B cell (primary cell): ENCODE measurements around the gene RAPH1. TPM values are rescaled to one million over a fixed set of nuclear protein-coding genes. Genes with fewer than 3 reads are reported as not detected.

Experiments
- ATAC-seq: fragments of 200-7000 bp; cut with Tn5 transposase; one replicate; pipeline ENCODE4 v1.10.0; 2021; ENCODE audit warnings: low read depth, mild to moderate bottlenecking, moderate number of reproducible peaks, moderate library complexity
- CTCF ChIA-PET: fragments of 350-600 bp; sonication (Branson Sonifier 250); formaldehyde crosslinking; loops from one replicate; lab custom pipeline; 2021; ENCODE audit warnings: antibody characterized with exemption, inconsistent platforms; lab: Charles Lee
- POLR2A ChIA-PET: fragments of 350-600 bp; sonication (Branson Sonifier 250); formaldehyde crosslinking; loops from one replicate; lab custom pipeline; 2021; ENCODE audit warnings: antibody characterized with exemption; lab: Charles Lee
- DNase-seq: peaks from one replicate; pipeline ENCODE4 v3.0.0; 2013
- H2AFZ ChIP-seq: 2 replicates; pipeline ENCODE4 v1.6.1; 2012; ENCODE audit warnings: mild to moderate bottlenecking, low read depth, low read length; ENCODE audit not compliant: insufficient read depth, poor library complexity, severe bottlenecking
- H3K27ac ChIP-seq, 2 donors: 1 replicate in 1 of 2; 2 replicates in 1 of 2; pipeline ENCODE4 v1.5.1; 2012 to 2013; ENCODE audit warnings: low read length in 2 of 2, mild to moderate bottlenecking in 2 of 2, moderate library complexity in 1 of 2
- H3K27me3 ChIP-seq, 4 experiments: fragments of 200-600 bp in 1 of 4; sonication (generic) in 1 of 4; replicated peaks in 1 of 4; 1 replicate in 2 of 4; 2 replicates in 2 of 4; pipeline versions ENCODE4 v1.6.1 to v1.7.0; 2013 to 2016; ENCODE audit warnings: low read length in 3 of 4, mild to moderate bottlenecking in 2 of 4, mixed read lengths in 1 of 4, moderate library complexity in 1 of 4; ENCODE audit not compliant: insufficient read depth in 4 of 4, control insufficient read depth in 3 of 4; ENCODE audit errors: control extremely low read depth in 1 of 4
- H3K36me3 ChIP-seq, 2 experiments: replicated peaks in 1 of 2; 1 replicate in 1 of 2; 2 replicates in 1 of 2; pipeline versions ENCODE4 v1.6.1 to v1.7.1; 2013; ENCODE audit warnings: low read length in 1 of 2; ENCODE audit not compliant: insufficient read depth in 2 of 2, control insufficient read depth in 1 of 2; ENCODE audit errors: control extremely low read depth in 1 of 2, extremely low read depth in 1 of 2
- H3K4me1 ChIP-seq, 2 donors: fragments of 200-600 bp in 1 of 2; sonication (generic) in 1 of 2; 1 replicate in 1 of 2; 2 replicates in 1 of 2; pipeline versions ENCODE4 v1.5.1 to v1.6.1; 2013 to 2017; ENCODE audit warnings: low read length in 2 of 2; ENCODE audit not compliant: control insufficient read depth in 2 of 2, insufficient read depth in 2 of 2
- H3K4me2 ChIP-seq: replicated peaks from 2 replicates; pipeline ENCODE3; 2012; ENCODE audit warnings: mild to moderate bottlenecking, low read depth, low read length; ENCODE audit not compliant: poor library complexity, severe bottlenecking
- H3K4me3 ChIP-seq, 5 experiments: fragments of 200-600 bp in 1 of 5; sonication (generic) in 1 of 5; 1 replicate in 3 of 5; 2 replicates in 2 of 5; pipeline versions ENCODE4 v1.5.1 to v1.7.0; 2011 to 2016; ENCODE audit warnings: low read length in 4 of 5, mild to moderate bottlenecking in 4 of 5, low read depth in 2 of 5, control low read depth in 1 of 5, moderate library complexity in 1 of 5; ENCODE audit not compliant: insufficient read depth in 1 of 5; ENCODE audit errors: control extremely low read depth in 1 of 5, extremely low read depth in 1 of 5
- H3K79me2 ChIP-seq: fragments of 200-600 bp; sonication (generic); one replicate; pipeline ENCODE4 v1.6.0; 2016; ENCODE audit warnings: low read length; ENCODE audit not compliant: control insufficient read depth, insufficient read depth
- H3K9ac ChIP-seq: fragments of 200-600 bp; sonication (generic); 2 replicates; pipeline ENCODE4 v1.6.1; 2017; ENCODE audit warnings: mild to moderate bottlenecking, low read length, moderate library complexity
- H3K9me3 ChIP-seq, 3 donors: one replicate each; pipeline versions ENCODE4 v1.6.1 to v1.7.1; 2013; ENCODE audit warnings: low read length in 2 of 3; ENCODE audit not compliant: control insufficient read depth in 2 of 3, insufficient read depth in 1 of 3; ENCODE audit errors: control extremely low read depth in 1 of 3
- H4K20me1 ChIP-seq: 2 replicates; pipeline ENCODE4 v1.6.0; 2012; ENCODE audit warnings: mild to moderate bottlenecking, low read length; ENCODE audit not compliant: insufficient read depth, control insufficient read depth, poor library complexity, severe bottlenecking
- H3K27ac Mint-ChIP-seq: one replicate; pipeline ENCODE4 v1.8.0; 2021; ENCODE audit warnings: mixed read lengths
- H3K27me3 Mint-ChIP-seq: one replicate; pipeline ENCODE4 v1.8.0; 2021; ENCODE audit warnings: mixed read lengths
- H3K4me1 Mint-ChIP-seq: one replicate; pipeline ENCODE4 v1.8.0; 2021; ENCODE audit warnings: mixed read lengths
- H3K4me3 Mint-ChIP-seq: one replicate; pipeline ENCODE4 v1.8.0; 2021; ENCODE audit warnings: mixed read lengths
- H3K9me3 Mint-ChIP-seq: one replicate; pipeline ENCODE4 v1.8.0; 2022; ENCODE audit warnings: mixed read lengths; ENCODE audit not compliant: insufficient read depth
- EZH2 ChIP-seq: IDR thresholded peaks from 2 replicates; pipeline ENCODE4 v1.6.1; 2012; ENCODE audit warnings: borderline replicate concordance, low read depth, mild to moderate bottlenecking, moderate library complexity, low read length; ENCODE audit not compliant: insufficient read depth, poor library complexity, severe bottlenecking
- WGBS: methylation state at CpG from one replicate; pipeline ENCODE4 v1.1.5; 2013; ENCODE audit warnings: missing lambda C conversion rate; ENCODE audit not compliant: insufficient coverage; 5-methylcytosine and 5-hydroxymethylcytosine counted together
- intact Hi-C: fragments of 100-400 bp; cut with micrococcal nuclease; formaldehyde crosslinking; loops from one replicate; pipeline ENCODE4 v1.10.0; 2022
- polyA plus RNA-seq: library from polyadenylated mRNA; depleted of rRNA; stranded (reverse); fragments of >200 nt; gene quantifications from 2 replicates; pipeline ENCODE4 v1.2.3, GENCODE V29; 2012
- total RNA-seq, 2 donors: library from RNA; stranded (reverse); fragments of 120-200 nt in 1 of 2; gene quantifications; 1 replicate in 1 of 2; 2 replicates in 1 of 2; pipeline versions ENCODE4 v1.2.3 to v1.2.4, GENCODE V29; 2013 to 2022
- TF ChIP-seq, protein P1 (sequence below): fragments of 200-600 bp; IDR thresholded peaks from one replicate; pipeline ENCODE4 v1.8.0; 2022; ENCODE audit warnings: antibody characterized with exemption, mild to moderate bottlenecking

The RAPH1 gene
- total and polyA plus RNA-seq, 2 donors (not counting 1 experiment from before 2014, with no cell fraction given) = 0.13 TPM; not detected in 1

DNA sequence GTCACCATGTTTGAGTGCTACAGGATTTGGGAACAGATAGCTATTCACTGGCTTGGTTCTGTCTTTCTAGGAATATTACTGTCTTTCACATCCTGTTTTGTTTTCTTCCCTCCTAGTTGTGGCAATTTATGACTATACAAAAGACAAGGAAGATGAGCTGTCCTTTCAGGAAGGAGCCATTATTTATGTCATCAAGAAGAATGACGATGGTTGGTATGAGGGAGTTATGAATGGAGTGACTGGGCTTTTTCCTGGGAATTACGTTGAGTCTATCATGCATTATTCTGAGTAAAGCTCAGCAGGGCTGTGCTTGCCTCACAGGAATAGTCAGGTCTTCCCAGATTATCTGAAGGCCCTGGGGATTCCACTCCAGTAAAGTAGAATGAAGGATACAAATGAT lies 108.0 kb downstream of the RAPH1 start:
- DNase-seq (no peak), ATAC-seq (no peak)
- no peak overlapping the region for H3K4me3 Mint-ChIP-seq
- no peak overlapping the region for H2AFZ ChIP-seq
- no peak overlapping the region for H3K9ac ChIP-seq
- TF ChIP-seq, protein P1, sequence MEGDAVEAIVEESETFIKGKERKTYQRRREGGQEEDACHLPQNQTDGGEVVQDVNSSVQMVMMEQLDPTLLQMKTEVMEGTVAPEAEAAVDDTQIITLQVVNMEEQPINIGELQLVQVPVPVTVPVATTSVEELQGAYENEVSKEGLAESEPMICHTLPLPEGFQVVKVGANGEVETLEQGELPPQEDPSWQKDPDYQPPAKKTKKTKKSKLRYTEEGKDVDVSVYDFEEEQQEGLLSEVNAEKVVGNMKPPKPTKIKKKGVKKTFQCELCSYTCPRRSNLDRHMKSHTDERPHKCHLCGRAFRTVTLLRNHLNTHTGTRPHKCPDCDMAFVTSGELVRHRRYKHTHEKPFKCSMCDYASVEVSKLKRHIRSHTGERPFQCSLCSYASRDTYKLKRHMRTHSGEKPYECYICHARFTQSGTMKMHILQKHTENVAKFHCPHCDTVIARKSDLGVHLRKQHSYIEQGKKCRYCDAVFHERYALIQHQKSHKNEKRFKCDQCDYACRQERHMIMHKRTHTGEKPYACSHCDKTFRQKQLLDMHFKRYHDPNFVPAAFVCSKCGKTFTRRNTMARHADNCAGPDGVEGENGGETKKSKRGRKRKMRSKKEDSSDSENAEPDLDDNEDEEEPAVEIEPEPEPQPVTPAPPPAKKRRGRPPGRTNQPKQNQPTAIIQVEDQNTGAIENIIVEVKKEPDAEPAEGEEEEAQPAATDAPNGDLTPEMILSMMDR = no peak
- no peak for TF ChIP-seq EZH2
- peaks cover 0 to 4% of the 10 kb centered on the region in 2 experiments for H3K36me3 ChIP-seq
- no peaks in the 10 kb centered on the region for H3K4me1 ChIP-seq
- ChIA-PET POLR2A (no interaction called here), CTCF (interaction anchor here (1.0 kb wide), 1 partner anchor 96 kb away, joined by 3 read pairs; no protein-coding TSS in a partner anchor)
- H3K27me3 Mint-ChIP-seq = no peaks in the 10 kb centered on the region
- no peak overlapping the region for H3K27ac Mint-ChIP-seq
- H3K9me3 ChIP-seq = no peaks in the 10 kb centered on the region
- no peaks in the 10 kb centered on the region for H3K27me3 ChIP-seq
- H4K20me1 ChIP-seq = no peaks in the 10 kb centered on the region
- no peaks in the 10 kb centered on the region for H3K4me1 Mint-ChIP-seq
- no peak overlapping the region for H3K27ac ChIP-seq
- no peaks in the 10 kb centered on the region for H3K9me3 Mint-ChIP-seq
- intact Hi-C loops = no loop called here
- 100% methylated on average over 2 of the region's 2 CpGs for WGBS
- H3K4me3 ChIP-seq = no peak overlapping the region
- no peak overlapping the region for H3K4me2 ChIP-seq
- no peaks in the 10 kb centered on the region for H3K79me2 ChIP-seq

DNA sequence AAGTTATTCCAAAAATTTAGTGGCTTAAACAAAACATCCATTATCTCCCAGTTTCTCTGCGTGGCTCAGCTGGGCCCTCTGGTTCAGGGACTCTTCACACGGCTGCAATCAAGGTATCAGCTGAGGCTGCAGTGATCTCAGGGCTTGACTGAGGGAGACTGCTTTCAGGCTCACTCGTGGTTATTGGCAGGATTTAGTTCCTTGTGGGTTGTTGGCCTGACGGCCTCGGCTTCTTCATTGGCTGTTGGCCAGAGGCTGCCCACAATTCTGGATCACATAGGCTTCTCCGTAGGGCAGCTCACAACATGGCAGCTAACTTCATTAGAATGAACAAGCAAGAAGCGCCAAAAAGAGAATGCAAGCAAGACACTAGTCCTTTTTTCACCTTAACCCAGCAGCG lies 116.8 kb downstream of the RAPH1 start:
- H3K4me3 Mint-ChIP-seq = no peak overlapping the region

More for the DNA sequence above, 116.8 kb downstream of the RAPH1 start:
- intact Hi-C loops = no loop called here
- Histone ChIP-seq H4K20me1 (no peaks in the 10 kb centered on the region), H2AFZ (no peak overlapping the region), H3K27me3 (no peaks in the 10 kb centered on the region), H3K9me3 (peaks cover 0 to 16% (median 6%) of the 10 kb centered on the region in 3 donors), H3K36me3 (peaks cover 2 to 12% of the 10 kb centered on the region in 2 experiments), H3K4me2 (no peak overlapping the region), H3K4me1 (no peaks in the 10 kb centered on the region), H3K79me2 (no peaks in the 10 kb centered on the region), H3K4me3 (no peak overlapping the region), H3K27ac (no peak overlapping the region), H3K9ac (no peak overlapping the region)
- H3K27me3 Mint-ChIP-seq = no peaks in the 10 kb centered on the region
- 98% methylated on average over 5 of the region's 8 CpGs for WGBS
- ChIA-PET POLR2A (no interaction called here), CTCF (no interaction called here)
- DNase-seq = no peak
- H3K4me1 Mint-ChIP-seq = no peaks in the 10 kb centered on the region
- ATAC-seq = no peak
- H3K9me3 Mint-ChIP-seq = peaks cover 7% of the 10 kb centered on the region
- TF ChIP-seq EZH2 = no peak
- TF ChIP-seq, protein P1 = no peak
- H3K27ac Mint-ChIP-seq = no peak overlapping the region
